ENCODE data around the gene CD9. TPM values are rescaled to one million over a fixed set of nuclear protein-coding genes. Genes with fewer than 3 reads are reported as not detected.

The CD9 gene
- polyA plus RNA-seq, 4 donors, result 46.2 to 296 (median 139) TPM

- Histone ChIP-seq H3K36me3 (ENCODE audit: control insufficient read depth in 3 of 3, insufficient read depth in 2 of 3, low read depth in 1 of 3, low read length in 3 of 3) (peaks cover 0 to 2% (median 0%) of the 10 kb centered on the region in 3 donors), H3K4me1 (ENCODE audit: control insufficient read depth in 3 of 3, insufficient read depth in 2 of 3, low read depth in 1 of 3, low read length in 2 of 3) (peaks cover 0 to 13% (median 0%) of the 10 kb centered on the region in 3 donors), H3K27ac (ENCODE audit: low read depth in 1 of 3, low read length in 2 of 3) (no peak overlapping the region), H3K27me3 (ENCODE audit: control insufficient read depth in 3 of 3, insufficient read depth in 3 of 3, low read length in 3 of 3) (no peaks in the 10 kb centered on the region), H3K4me3 (ENCODE audit: low read depth in 1 of 3, low read length in 3 of 3) (no peak overlapping the region), H3K9me3 (ENCODE audit: control insufficient read depth in 2 of 2, insufficient read depth in 1 of 2, low read depth in 1 of 2, low read length in 1 of 2) (no peaks in the 10 kb centered on the region)
- no peak for FAIRE-seq
- peak; percentile 71 to 88 for DNase-seq
- WGBS, 3 donors, result 1 to 4% (median 2%) methylated on average over 8 of the region's 8 CpGs
These were observed 84.9 kb downstream of the CD9 start for GRCh38 chr12:6285063-6285477.

- FAIRE-seq (no peak), DNase-seq (no peak)
- Histone ChIP-seq H3K36me3 (ENCODE audit: control insufficient read depth in 3 of 3, insufficient read depth in 2 of 3, low read depth in 1 of 3, low read length in 3 of 3) (peaks cover 0 to 2% (median 0%) of the 10 kb centered on the region in 3 donors), H3K27ac (ENCODE audit: low read depth in 1 of 3, low read length in 2 of 3) (no peak overlapping the region), H3K4me1 (ENCODE audit: control insufficient read depth in 3 of 3, insufficient read depth in 2 of 3, low read depth in 1 of 3, low read length in 2 of 3) (peaks cover 0 to 13% (median 0%) of the 10 kb centered on the region in 3 donors), H3K27me3 (ENCODE audit: control insufficient read depth in 3 of 3, insufficient read depth in 3 of 3, low read length in 3 of 3) (no peaks in the 10 kb centered on the region), H3K4me3 (ENCODE audit: low read depth in 1 of 3, low read length in 3 of 3) (no peak overlapping the region), H3K9me3 (ENCODE audit: control insufficient read depth in 2 of 2, insufficient read depth in 1 of 2, low read depth in 1 of 2, low read length in 1 of 2) (no peaks in the 10 kb centered on the region)
- 59 to 77% (median 63%) methylated on average over 1 of the region's 1 CpG for WGBS, 3 donors
These were observed 85.5 kb downstream of the CD9 start for GRCh38 chr12:6285532-6286306.

Other genes with a start within 250 kb of the CD9 start
- gene VWF, start 75.7 kb upstream of the CD9 start, polyA plus RNA-seq, result 10 to 100 TPM in 1 of 4 donors, 1 to 10 TPM in 3; 2.2 to 82.9 (median 6.1) TPM
- 100 to 1,000 TPM in 3 of 4 donors, 10 to 100 TPM in 1; 48.0 to 167 (median 119) TPM for gene PLEKHG6, start 110.3 kb downstream of the CD9 start, polyA plus RNA-seq
- gene TNFRSF1A, start 141.7 kb downstream of the CD9 start, polyA plus RNA-seq, result 100 to 1,000 TPM in 2 of 4 donors, 10 to 100 TPM in 2; 77.2 to 108 (median 97.6) TPM
- gene SCNN1A, start 175.2 kb downstream of the CD9 start, polyA plus RNA-seq, result 10 to 100 TPM; 12.3 to 47.1 (median 16.6) TPM
- gene LTBR, start 183.8 kb downstream of the CD9 start, polyA plus RNA-seq, result 100 to 1,000 TPM in 1 of 4 donors, 10 to 100 TPM in 3; 56.5 to 137 (median 73.2) TPM
- 10 to 100 TPM in 1 of 4 donors, 1 to 10 TPM in 2, under 1 TPM in 1; 0.45 to 16.2 (median 2.8) TPM for gene CD27, start 244.6 kb downstream of the CD9 start, polyA plus RNA-seq

All from small intestine (tissue), 7 donors.